H9 (cell line): ENCODE results near the gene APOB. TPM values are rescaled to one million over a fixed set of nuclear protein-coding genes. Genes with fewer than 3 reads are reported as not detected.

Source experiments
- DNase-seq: peaks from one replicate; pipeline ENCODE4 v3.0.0-alpha.2; 2017
- H2AFZ ChIP-seq: one replicate; pipeline ENCODE4 v1.6.1; 2013; ENCODE audit warnings: mild to moderate bottlenecking, low read length, control low read depth, moderate library complexity
- H2AK5ac ChIP-seq: 2 replicates; pipeline ENCODE4 v1.6.1; 2013; ENCODE audit warnings: low read length, control low read depth, mixed read lengths; ENCODE audit not compliant: insufficient read length
- H2BK120ac ChIP-seq: one replicate; pipeline ENCODE4 v1.6.1; 2013; ENCODE audit warnings: low read depth, mild to moderate bottlenecking, low read length, control low read depth, inconsistent platforms; ENCODE audit not compliant: poor library complexity, severe bottlenecking
- H2BK12ac ChIP-seq: 2 replicates; pipeline ENCODE4 v1.6.1; 2013; ENCODE audit warnings: low read length, control low read depth, mixed read lengths, low read depth; ENCODE audit not compliant: insufficient read length
- H2BK15ac ChIP-seq: 2 replicates; pipeline ENCODE4 v1.6.1; 2013; ENCODE audit warnings: low read depth, low read length, control low read depth
- H2BK20ac ChIP-seq: one replicate; pipeline ENCODE4 v1.6.1; 2013; ENCODE audit warnings: low read depth, mild to moderate bottlenecking, low read length, control low read depth, inconsistent platforms; ENCODE audit not compliant: poor library complexity, severe bottlenecking
- H2BK5ac ChIP-seq: 2 replicates; pipeline ENCODE4 v1.6.1; 2013; ENCODE audit warnings: low read length, control low read depth, mixed read lengths; ENCODE audit not compliant: insufficient read length
- H3K14ac ChIP-seq: 2 replicates; pipeline ENCODE4 v1.6.1; 2013; ENCODE audit warnings: low read length, control low read depth; ENCODE audit not compliant: insufficient read depth
- H3K18ac ChIP-seq: 2 replicates; pipeline ENCODE4 v1.6.1; 2013; ENCODE audit warnings: low read depth, mild to moderate bottlenecking, mixed read lengths, low read length, control low read depth; ENCODE audit not compliant: insufficient read length
- H3K23ac ChIP-seq: 2 replicates; pipeline ENCODE4 v1.6.1; 2013; ENCODE audit warnings: low read length, control low read depth, mixed read lengths, low read depth; ENCODE audit not compliant: insufficient read length
- H3K23me2 ChIP-seq: 2 replicates; pipeline ENCODE4 v1.6.1; 2013; ENCODE audit warnings: low read depth, mild to moderate bottlenecking, mixed read lengths, low read length, control low read depth; ENCODE audit not compliant: insufficient read length, poor library complexity, severe bottlenecking
- H3K27ac ChIP-seq: 2 replicates; pipeline ENCODE4 v1.5.1; 2013; ENCODE audit warnings: low read length, control low read depth, mixed read lengths, low read depth; ENCODE audit not compliant: insufficient read length
- H3K27me3 ChIP-seq: 2 replicates; pipeline ENCODE4 v1.6.1; 2013; ENCODE audit warnings: low read length, control low read depth, inconsistent platforms; ENCODE audit not compliant: insufficient read depth
- H3K4ac ChIP-seq: 2 replicates; pipeline ENCODE4 v1.6.1; 2013; ENCODE audit warnings: low read depth, mild to moderate bottlenecking, control low read depth, inconsistent platforms, low read length, moderate library complexity
- H3K4me1 ChIP-seq: 2 replicates; pipeline ENCODE4 v1.6.1; 2013; ENCODE audit warnings: low read length, control low read depth, inconsistent platforms; ENCODE audit not compliant: insufficient read depth
- H3K4me2 ChIP-seq: 2 replicates; pipeline ENCODE4 v1.6.1; 2013; ENCODE audit warnings: low read length, control low read depth, mixed read lengths; ENCODE audit not compliant: insufficient read length, insufficient read depth
- H3K56ac ChIP-seq: 2 replicates; pipeline ENCODE4 v1.6.1; 2013; ENCODE audit warnings: low read depth, mild to moderate bottlenecking, mixed read lengths, low read length, control low read depth; ENCODE audit not compliant: insufficient read length
- H3K79me1 ChIP-seq: 2 replicates; pipeline ENCODE4 v1.6.1; 2013; ENCODE audit warnings: low read depth, mild to moderate bottlenecking, moderate library complexity, low read length, control low read depth, inconsistent platforms; ENCODE audit not compliant: insufficient read depth, poor library complexity, severe bottlenecking
- H3K79me2 ChIP-seq: 2 replicates; pipeline ENCODE4 v1.6.1; 2013; ENCODE audit warnings: low read length, control low read depth, inconsistent platforms; ENCODE audit not compliant: insufficient read depth
- H3K9ac ChIP-seq: 2 replicates; pipeline ENCODE4 v1.6.1; 2013; ENCODE audit warnings: low read length, control low read depth, mixed read lengths; ENCODE audit not compliant: insufficient read length; ENCODE audit errors: extremely low read depth
- H3K9me3 ChIP-seq: one replicate; pipeline ENCODE4 v1.6.1; 2013; ENCODE audit warnings: low read depth, low read length, inconsistent platforms; ENCODE audit not compliant: control insufficient read depth
- H3T11ph ChIP-seq: one replicate; pipeline ENCODE4 v1.6.1; 2013; ENCODE audit warnings: mild to moderate bottlenecking, low read length, control low read depth, inconsistent platforms
- H4K20me1 ChIP-seq: one replicate; pipeline ENCODE4 v1.6.1; 2013; ENCODE audit not compliant: control insufficient read depth, insufficient read length, insufficient read depth
- H4K5ac ChIP-seq: 2 replicates; pipeline ENCODE4 v1.6.1; 2013; ENCODE audit warnings: low read depth, mild to moderate bottlenecking, mixed read lengths, low read length, control low read depth; ENCODE audit not compliant: insufficient read length
- H4K8ac ChIP-seq: replicated peaks from 2 replicates; pipeline ENCODE4 v1.6.1; 2013; ENCODE audit warnings: low read length, control low read depth, mixed read lengths, low read depth; ENCODE audit not compliant: insufficient read length
- H4K91ac ChIP-seq: 2 replicates; pipeline ENCODE4 v1.6.1; 2013; ENCODE audit warnings: low read depth, mild to moderate bottlenecking, moderate library complexity, mixed read lengths, low read length, control low read depth; ENCODE audit not compliant: insufficient read length
- H3K27ac Mint-ChIP-seq, 3 experiments: 2 replicates in 2 of 3; 3 replicates in 1 of 3; pipeline ENCODE4 v1.8.0; 2020 to 2021; ENCODE audit warnings: mixed read lengths in 3 of 3, mild to moderate bottlenecking in 1 of 3, moderate library complexity in 1 of 3
- H3K27me3 Mint-ChIP-seq: 2 replicates; pipeline ENCODE4 v1.8.0; 2021; ENCODE audit warnings: low read depth, mild to moderate bottlenecking, moderate library complexity, mixed read lengths
- H3K36me3 Mint-ChIP-seq, 3 experiments: 2 replicates in 2 of 3; 3 replicates in 1 of 3; pipeline ENCODE4 v1.8.0; 2020 to 2021; ENCODE audit warnings: low read depth in 3 of 3, mixed read lengths in 3 of 3; ENCODE audit not compliant: insufficient read depth in 1 of 3
- H3K4me1 Mint-ChIP-seq, 2 experiments: 2 replicates each; pipeline ENCODE4 v1.8.0; 2020; ENCODE audit warnings: mixed read lengths in 2 of 2
- H3K4me3 Mint-ChIP-seq, 2 experiments: 2 replicates in 1 of 2; 3 replicates in 1 of 2; pipeline ENCODE4 v1.8.0; 2020 to 2021; ENCODE audit warnings: mild to moderate bottlenecking in 2 of 2, mixed read lengths in 2 of 2, moderate library complexity in 1 of 2
- H3K9me3 Mint-ChIP-seq, 2 experiments: 2 replicates in 1 of 2; 3 replicates in 1 of 2; pipeline ENCODE4 v1.8.0; 2020; ENCODE audit warnings: mild to moderate bottlenecking in 2 of 2, mixed read lengths in 2 of 2, moderate library complexity in 1 of 2
- WGBS: extraction: QIAGEN DNeasy Blood & Tissue Kit; methylation state at CpG from one replicate; pipeline ENCODE4 v1.1.7; 2013; ENCODE audit warnings: missing lambda C conversion rate, low lambda C conversion rate, mixed read lengths; ENCODE audit not compliant: insufficient read length; ENCODE audit errors: extremely low coverage; 5-methylcytosine and 5-hydroxymethylcytosine counted together
- total RNA-seq: library from RNA; stranded (reverse); gene quantifications from 2 replicates; pipeline ENCODE4 v1.2.1, GENCODE V29; 2021
- TF ChIP-seq, protein P1 (sequence below): fragments of 200-600 bp; sonication (generic); conservative IDR thresholded peaks from 3 replicates; pipeline ENCODE4 v1.8.0; 2021; ENCODE audit warnings: antibody characterized with exemption, mild to moderate bottlenecking

APOB gene
- total RNA-seq, 1 experiment from 2014 or later, result 0.26 TPM

GRCh38 chr2:21084401-21084800, 40.5 kb upstream of the APOB start:
- Mint-ChIP-seq H3K4me1 (no peaks in the 10 kb centered on the region), H3K36me3 (peaks cover 0 to 2% (median 0%) of the 10 kb centered on the region in 3 experiments; a peak in 2 of 7 replicates), H3K4me3 (no peak overlapping the region), H3K27ac (no peak overlapping the region), H3K27me3 (peaks cover 2% of the 10 kb centered on the region; the same call in 1 of the 2 replicates), H3K9me3 (peaks cover 0 to 6% of the 10 kb centered on the region in 2 experiments; a peak in 1 of 5 replicates)
- Histone ChIP-seq H3T11ph (no peak overlapping the region), H4K20me1 (no peaks in the 10 kb centered on the region), H3K4me2 (no peak overlapping the region), H3K56ac (no peak overlapping the region), H2BK20ac (no peak overlapping the region), H4K5ac (no peak overlapping the region), H2BK12ac (no peak overlapping the region), H3K23ac (no peak overlapping the region), H3K27me3 (no peaks in the 10 kb centered on the region), H2BK15ac (no peak overlapping the region), H3K79me2 (no peaks in the 10 kb centered on the region), H3K9ac (no peak overlapping the region), H2AFZ (no peak overlapping the region), H3K4ac (no peak overlapping the region), H3K79me1 (no peaks in the 10 kb centered on the region), H3K9me3 (no peaks in the 10 kb centered on the region), H2AK5ac (no peak overlapping the region), H3K18ac (no peak overlapping the region), H3K4me1 (no peaks in the 10 kb centered on the region), H2BK5ac (no peak overlapping the region), H4K8ac (no peak overlapping the region), H3K14ac (no peak overlapping the region), H3K27ac (no peak overlapping the region), H2BK120ac (no peak overlapping the region), H4K91ac (no peak overlapping the region), H3K23me2 (no peaks in the 10 kb centered on the region)
- DNase-seq, result no peak
- TF ChIP-seq, protein P1, sequence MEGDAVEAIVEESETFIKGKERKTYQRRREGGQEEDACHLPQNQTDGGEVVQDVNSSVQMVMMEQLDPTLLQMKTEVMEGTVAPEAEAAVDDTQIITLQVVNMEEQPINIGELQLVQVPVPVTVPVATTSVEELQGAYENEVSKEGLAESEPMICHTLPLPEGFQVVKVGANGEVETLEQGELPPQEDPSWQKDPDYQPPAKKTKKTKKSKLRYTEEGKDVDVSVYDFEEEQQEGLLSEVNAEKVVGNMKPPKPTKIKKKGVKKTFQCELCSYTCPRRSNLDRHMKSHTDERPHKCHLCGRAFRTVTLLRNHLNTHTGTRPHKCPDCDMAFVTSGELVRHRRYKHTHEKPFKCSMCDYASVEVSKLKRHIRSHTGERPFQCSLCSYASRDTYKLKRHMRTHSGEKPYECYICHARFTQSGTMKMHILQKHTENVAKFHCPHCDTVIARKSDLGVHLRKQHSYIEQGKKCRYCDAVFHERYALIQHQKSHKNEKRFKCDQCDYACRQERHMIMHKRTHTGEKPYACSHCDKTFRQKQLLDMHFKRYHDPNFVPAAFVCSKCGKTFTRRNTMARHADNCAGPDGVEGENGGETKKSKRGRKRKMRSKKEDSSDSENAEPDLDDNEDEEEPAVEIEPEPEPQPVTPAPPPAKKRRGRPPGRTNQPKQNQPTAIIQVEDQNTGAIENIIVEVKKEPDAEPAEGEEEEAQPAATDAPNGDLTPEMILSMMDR, result no peak
- no CpG with 5 or more reads among the region's 4 CpGs for WGBS
